ENCODE results near the gene NEK7.

DNA sequence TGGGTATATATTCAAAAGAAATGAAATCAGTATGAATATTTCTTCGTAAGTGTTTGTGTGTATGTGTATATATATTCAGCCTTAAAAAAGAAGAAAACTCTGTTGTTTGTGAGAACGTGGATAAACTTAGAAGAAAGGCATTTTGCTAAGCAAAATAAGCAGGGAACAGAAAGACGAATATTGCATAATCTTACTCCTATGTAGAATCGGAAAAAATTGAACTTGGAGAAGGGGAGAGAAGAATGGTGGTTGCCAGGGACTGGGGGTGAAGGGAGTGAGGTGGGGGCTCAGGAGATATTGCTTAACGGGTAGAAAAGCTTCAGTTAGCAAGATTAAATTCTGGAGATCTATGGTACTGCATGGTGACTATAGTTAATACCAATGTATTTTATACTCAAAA is 40.3 kb upstream of the NEK7 start:
- TF ChIP-seq, protein P1, sequence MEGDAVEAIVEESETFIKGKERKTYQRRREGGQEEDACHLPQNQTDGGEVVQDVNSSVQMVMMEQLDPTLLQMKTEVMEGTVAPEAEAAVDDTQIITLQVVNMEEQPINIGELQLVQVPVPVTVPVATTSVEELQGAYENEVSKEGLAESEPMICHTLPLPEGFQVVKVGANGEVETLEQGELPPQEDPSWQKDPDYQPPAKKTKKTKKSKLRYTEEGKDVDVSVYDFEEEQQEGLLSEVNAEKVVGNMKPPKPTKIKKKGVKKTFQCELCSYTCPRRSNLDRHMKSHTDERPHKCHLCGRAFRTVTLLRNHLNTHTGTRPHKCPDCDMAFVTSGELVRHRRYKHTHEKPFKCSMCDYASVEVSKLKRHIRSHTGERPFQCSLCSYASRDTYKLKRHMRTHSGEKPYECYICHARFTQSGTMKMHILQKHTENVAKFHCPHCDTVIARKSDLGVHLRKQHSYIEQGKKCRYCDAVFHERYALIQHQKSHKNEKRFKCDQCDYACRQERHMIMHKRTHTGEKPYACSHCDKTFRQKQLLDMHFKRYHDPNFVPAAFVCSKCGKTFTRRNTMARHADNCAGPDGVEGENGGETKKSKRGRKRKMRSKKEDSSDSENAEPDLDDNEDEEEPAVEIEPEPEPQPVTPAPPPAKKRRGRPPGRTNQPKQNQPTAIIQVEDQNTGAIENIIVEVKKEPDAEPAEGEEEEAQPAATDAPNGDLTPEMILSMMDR (IDR thresholded peaks at IDR 0.05), result no peak
- TF ChIP-seq EZH2 (IDR thresholded peaks at IDR 0.05; ENCODE audit: borderline replicate concordance, insufficient read depth, low read depth, low read length, poor library complexity, severe bottlenecking), result no peak

Measured in B cell (primary cell).